HFF-Myc (cell line): ENCODE data around the gene CCDC134.

Source experiments
- DNase-seq: peaks from one replicate; pipeline ENCODE4 v3.0.0-alpha.2; 2011; ENCODE audit warnings: low read depth; ENCODE audit errors: extremely low read depth
- H3K4me3 ChIP-seq: replicated peaks from 2 replicates; pipeline ENCODE4 v1.5.1; 2011; ENCODE audit warnings: low read depth, mild to moderate bottlenecking, control low read depth, low read length
- TF ChIP-seq, protein P1 (sequence below): IDR thresholded peaks from 2 replicates; pipeline ENCODE4 v1.5.1; 2012; ENCODE audit warnings: mild to moderate bottlenecking, low read depth, low read length, control low read depth; ENCODE audit errors: missing control alignments

The CCDC134 gene

DNA sequence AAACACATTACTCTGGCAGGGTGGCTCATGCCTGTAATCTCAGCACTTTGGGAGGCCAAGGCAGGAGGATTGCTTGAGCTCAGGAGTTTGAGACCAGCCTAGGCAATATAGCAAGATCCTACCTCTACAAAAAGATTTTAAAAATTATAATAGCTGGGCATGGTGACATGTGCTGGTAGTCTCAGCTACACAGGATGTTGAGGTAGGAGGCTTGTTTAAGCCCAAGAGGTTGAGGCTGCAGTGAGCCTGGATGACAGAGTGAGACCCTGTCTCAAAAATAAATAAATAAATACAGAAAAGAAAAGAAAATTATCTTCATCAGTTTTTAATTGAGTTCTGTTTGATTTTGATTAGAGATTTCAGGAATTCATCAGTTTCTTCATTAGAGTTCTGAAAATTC, 5.2 kb downstream of the CCDC134 start:
- DNase-seq, result no peak
- TF ChIP-seq, protein P1, sequence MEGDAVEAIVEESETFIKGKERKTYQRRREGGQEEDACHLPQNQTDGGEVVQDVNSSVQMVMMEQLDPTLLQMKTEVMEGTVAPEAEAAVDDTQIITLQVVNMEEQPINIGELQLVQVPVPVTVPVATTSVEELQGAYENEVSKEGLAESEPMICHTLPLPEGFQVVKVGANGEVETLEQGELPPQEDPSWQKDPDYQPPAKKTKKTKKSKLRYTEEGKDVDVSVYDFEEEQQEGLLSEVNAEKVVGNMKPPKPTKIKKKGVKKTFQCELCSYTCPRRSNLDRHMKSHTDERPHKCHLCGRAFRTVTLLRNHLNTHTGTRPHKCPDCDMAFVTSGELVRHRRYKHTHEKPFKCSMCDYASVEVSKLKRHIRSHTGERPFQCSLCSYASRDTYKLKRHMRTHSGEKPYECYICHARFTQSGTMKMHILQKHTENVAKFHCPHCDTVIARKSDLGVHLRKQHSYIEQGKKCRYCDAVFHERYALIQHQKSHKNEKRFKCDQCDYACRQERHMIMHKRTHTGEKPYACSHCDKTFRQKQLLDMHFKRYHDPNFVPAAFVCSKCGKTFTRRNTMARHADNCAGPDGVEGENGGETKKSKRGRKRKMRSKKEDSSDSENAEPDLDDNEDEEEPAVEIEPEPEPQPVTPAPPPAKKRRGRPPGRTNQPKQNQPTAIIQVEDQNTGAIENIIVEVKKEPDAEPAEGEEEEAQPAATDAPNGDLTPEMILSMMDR, result no peak
- H3K4me3 ChIP-seq, result no peak overlapping the region

DNA sequence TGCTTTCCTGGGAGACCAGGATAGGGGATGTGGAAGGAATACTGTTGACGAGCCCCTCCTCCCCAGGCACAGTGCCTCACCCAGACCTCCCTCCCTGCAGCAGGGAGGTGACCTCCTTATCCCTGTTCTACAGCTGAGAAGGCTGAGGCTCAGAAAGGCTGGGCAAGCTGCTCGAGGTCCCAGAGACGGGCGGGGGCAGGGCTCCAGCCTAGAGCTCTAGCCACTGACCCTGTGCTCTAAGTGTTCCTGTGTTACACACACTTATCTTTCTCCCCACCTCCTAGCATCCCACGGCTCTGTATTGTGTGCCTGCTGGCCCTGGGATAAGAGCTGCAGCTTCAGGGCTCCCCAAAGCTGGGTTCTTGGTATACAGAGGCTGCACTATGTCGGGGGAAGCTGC, 7.9 kb downstream of the CCDC134 start:
- no peak overlapping the region for H3K4me3 ChIP-seq
- TF ChIP-seq, protein P1, result no peak
- DNase-seq, result no peak

DNA sequence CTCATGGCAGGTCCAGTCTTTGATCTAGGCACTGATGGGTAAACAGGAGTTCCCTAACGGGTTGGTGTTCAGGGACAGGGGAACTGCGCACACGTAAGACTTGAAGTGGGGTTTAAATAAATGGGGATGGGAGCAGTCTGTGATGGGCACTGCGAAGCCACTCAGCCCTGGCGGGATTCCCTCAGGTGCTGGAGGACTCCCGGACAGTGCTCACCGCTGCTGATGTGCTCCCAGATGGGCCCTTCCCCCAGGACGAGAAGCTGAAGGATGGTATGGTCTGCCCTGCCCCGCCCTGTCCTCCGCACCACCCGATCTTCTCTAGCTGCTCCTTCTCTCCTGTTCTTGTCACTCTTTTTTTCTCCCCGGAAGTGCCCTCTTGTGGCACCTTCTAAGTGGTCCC, 9.5 kb downstream of the CCDC134 start:
- TF ChIP-seq, protein P1, result no peak
- no peak overlapping the region for H3K4me3 ChIP-seq
- no peak for DNase-seq

DNA sequence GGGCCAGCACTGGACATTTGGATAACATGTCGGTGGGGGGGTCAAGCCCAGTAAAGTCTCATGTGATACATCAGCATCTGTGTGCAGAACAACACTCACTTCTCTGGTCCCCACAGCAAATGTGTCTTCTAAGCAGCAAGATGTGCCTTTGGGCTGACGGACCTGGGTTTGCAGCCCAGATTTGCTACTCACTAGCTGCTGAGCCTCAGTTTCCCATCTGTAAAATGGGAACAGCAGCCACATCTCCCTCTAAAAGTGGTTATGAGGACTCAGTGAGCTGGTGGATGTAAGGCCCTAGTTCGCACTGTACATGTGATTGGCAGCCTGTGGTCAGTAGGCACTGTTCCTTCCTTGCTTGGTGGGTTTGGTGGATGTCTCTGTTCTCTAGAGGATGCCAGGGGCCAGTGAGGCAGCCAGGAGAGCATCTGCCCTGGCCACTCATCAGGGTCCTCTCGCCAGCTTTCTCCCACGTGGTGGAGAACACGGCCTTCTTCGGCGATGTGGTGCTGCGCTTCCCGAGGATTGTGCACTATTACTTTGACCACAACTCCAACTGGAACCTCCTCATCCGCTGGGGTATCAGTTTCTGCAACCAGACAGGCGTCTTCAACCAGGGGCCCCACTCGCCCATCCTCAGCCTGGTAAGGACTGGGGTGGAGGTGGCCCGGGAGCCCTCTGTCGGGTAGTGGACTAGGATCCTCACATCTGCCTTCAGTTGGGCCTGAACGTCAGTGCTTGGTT, 12.5 kb downstream of the CCDC134 start:
- no peak for DNase-seq
- H3K4me3 ChIP-seq, result no peak overlapping the region
- TF ChIP-seq, protein P1, result no peak

DNA sequence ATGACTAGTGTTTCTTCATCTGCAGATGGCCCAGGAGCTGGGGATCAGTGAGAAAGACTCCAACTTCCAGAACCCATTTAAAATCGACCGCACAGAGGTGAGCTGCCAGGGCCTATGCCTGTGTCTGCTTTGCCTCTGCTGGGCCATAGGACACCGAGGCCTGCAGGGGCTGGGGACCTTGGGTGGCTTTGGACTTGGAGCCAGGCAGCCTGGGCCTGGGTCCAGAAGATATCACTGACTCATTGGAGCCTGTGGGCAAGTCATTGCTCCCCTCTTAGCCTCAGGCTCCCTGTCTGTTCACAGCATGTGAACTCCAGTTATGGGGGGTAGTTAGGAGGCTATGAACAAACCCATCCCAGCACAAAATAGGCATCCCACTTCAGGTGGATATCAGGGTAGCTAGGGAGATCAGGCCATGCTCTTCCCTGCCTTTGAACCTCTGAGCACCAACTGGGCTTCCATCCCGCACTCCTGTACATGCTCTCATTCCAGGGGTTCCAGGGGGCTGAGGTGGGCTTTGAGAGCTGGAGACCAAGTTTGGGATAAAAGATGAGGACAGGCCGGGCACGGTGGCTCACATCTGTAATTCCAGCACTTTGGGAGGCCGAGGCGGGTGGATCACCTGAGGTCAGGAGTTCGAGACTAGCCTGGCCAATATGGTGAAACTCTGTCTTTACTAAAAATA, 13.4 kb downstream of the CCDC134 start:
- no peak for DNase-seq
- no peak overlapping the region for H3K4me3 ChIP-seq
- TF ChIP-seq, protein P1, result no peak

- TF ChIP-seq, protein P1, result no peak
- H3K4me3 ChIP-seq, result no peak overlapping the region
- DNase-seq, result no peak
These were observed 15.2 kb downstream of the CCDC134 start for GRCh38 chr22:41815716-41816115.
